Sigmoid colon (tissue), 4 donors: ENCODE results near the gene KANK4.

Experiments
- CTCF ChIP-seq, 4 experiments: fragments of 450-650 bp in 3 of 4; fragments of 200-600 bp in 1 of 4; IDR thresholded peaks; one replicate each; pipeline ENCODE4 v1.5.1; 2016 to 2019; ENCODE audit warnings: antibody characterized with exemption in 4 of 4, mild to moderate bottlenecking in 3 of 4, moderate library complexity in 2 of 4
- EP300 ChIP-seq, 4 donors: sonication (generic); formaldehyde crosslinking; IDR thresholded peaks; one replicate each; pipeline ENCODE4 v1.6.1; 2017; ENCODE audit warnings: antibody characterized with exemption in 4 of 4
- POLR2A ChIP-seq, 2 donors: fragments of 450-650 bp; IDR thresholded peaks; one replicate each; pipeline ENCODE4 v1.6.1; 2016; ENCODE audit warnings: antibody characterized with exemption in 2 of 2, mild to moderate bottlenecking in 2 of 2, moderate library complexity in 2 of 2
- POLR2AphosphoS5 ChIP-seq, 4 donors: sonication (generic); formaldehyde crosslinking; IDR thresholded peaks; one replicate each; pipeline ENCODE4 v1.6.1; 2017; ENCODE audit warnings: antibody characterized with exemption in 4 of 4

- TF ChIP-seq POLR2A (IDR thresholded peaks at IDR 0.05) (no peak), CTCF (IDR thresholded peaks at IDR 0.05) (no peak), POLR2AphosphoS5 (IDR thresholded peaks at IDR 0.05) (no peak), EP300 (IDR thresholded peaks at IDR 0.05) (no peak)
These were observed 896 bp downstream of the KANK4 start for GRCh38 chr1:62318320-62318755.
